GM21390 (cell line): ENCODE measurements around the gene IGFBP5.

ENCODE experiments used
- ATAC-seq: cut with Tn5 transposase; IDR thresholded peaks from one replicate; pipeline ENCODE4 v1.9.1; 2021; ENCODE audit not compliant: unreplicated experiment

Gene IGFBP5

DNA sequence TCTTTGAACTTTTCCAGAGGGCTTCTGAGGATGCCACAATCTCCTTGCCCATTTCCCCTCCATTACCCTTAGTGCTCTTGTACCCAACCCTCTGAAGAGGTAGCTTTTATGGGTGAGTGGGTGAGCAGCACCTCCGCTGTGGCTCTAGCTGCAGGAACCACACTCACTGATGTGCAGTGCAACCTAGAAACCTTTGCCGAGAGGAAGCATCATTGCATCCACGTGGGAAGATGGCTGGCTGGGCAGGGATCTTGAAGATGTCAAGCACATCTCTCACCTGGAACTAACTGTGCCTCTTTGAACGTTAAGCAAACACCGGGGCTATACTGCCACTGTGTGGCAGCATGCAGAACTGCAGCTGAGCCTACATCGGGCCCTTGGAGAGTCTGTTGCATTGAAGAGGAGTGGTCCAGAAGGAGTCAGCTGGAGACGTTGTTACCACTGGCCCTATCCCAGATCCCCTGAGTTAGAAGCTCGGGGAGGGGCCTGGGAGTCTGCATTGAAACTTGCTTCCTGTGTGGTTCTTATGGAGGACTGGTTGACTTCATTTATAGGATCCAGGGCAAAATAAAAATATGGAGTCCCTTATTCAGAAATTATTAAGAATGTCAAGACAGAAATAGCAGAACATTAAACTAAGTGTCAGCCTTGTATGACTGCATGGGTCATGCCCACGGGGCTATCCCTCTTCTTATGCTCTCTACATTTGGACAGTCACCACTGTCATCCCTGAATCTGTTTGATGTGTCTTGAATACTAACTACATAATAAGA lies 28.7 kb downstream of the IGFBP5 start:
- peak; percentile 82 for ATAC-seq

- no peak for ATAC-seq
These were observed 29.6 kb downstream of the IGFBP5 start for GRCh38 chr2:216665717-216666116.

DNA sequence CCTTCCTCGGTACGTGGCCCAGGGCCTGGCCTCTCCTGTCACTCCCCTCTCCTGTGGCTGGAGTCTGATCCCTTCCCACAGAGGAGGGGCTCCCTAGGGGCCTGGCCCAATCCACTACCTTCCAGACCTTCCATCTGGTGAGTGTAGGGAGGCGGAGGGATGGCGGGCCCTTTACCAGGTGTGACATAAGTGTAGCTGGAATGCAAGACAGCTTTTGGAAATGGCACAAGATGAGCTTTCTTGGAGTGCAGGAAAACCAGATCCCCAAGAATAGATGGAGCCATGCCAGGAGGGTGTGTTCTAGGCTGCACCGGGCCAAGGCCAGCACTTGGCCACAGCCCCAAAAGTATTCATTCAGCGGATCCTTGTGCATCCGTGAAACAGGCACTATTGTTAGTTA lies 30.1 kb downstream of the IGFBP5 start:
- ATAC-seq, result no peak

- ATAC-seq, result no peak
These were observed 30.7 kb downstream of the IGFBP5 start for GRCh38 chr2:216664593-216665034.

DNA sequence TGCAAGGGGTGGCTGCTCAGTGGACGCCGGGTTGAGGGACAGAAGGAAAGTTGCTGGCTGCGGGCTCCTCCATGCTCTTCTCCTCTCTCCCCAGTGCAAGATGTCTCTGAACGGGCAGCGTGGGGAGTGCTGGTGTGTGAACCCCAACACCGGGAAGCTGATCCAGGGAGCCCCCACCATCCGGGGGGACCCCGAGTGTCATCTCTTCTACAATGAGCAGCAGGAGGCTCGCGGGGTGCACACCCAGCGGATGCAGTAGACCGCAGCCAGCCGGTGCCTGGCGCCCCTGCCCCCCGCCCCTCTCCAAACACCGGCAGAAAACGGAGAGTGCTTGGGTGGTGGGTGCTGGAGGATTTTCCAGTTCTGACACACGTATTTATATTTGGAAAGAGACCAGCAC lies 31.5 kb downstream of the IGFBP5 start:
- no peak for ATAC-seq

DNA sequence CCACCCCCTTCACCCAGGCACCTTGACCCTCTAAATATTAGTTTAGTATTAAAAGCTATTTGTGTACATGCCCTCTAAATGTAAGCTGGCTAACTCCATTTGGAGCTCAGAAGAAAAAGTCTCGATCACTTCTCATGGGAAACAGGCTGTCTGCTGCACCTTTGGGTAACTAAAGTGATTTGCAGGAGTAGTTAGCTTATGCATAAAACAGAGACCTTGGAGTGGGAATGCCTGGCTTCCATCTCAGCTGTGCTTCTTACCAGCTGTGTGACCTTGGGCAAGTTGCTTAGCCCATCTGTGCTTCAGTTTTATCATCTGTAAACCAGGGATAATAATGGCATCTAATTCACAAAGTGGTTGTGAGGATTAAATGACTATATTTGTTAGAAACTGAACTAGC lies 32.2 kb downstream of the IGFBP5 start:
- ATAC-seq, result no peak

- no peak for ATAC-seq
These were observed 33.5 kb downstream of the IGFBP5 start for GRCh38 chr2:216661639-216662375.

DNA sequence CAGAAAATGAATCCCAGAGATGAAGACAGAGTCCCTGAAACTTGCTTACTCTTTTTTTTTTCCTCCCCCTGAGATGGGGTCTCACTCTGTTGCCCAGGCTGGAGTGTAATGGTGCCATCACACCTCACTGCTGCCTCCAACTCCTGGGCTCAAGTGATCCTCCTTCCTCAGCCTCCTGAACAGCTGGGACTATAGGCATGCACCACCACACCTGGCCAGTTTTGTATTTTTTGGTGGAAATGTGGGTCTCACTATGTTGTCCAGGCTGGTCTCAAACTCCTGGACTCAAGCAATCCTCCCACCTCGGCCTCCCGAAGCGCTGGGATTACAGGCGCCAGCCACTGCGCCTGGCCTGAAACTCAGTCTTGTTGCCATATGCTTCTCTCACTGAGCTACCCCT lies 34.3 kb downstream of the IGFBP5 start:
- ATAC-seq, result no peak

- no peak for ATAC-seq
These were observed 34.9 kb downstream of the IGFBP5 start for GRCh38 chr2:216660496-216660895.

- no peak for ATAC-seq
These were observed 36.1 kb downstream of the IGFBP5 start for GRCh38 chr2:216659276-216659675.

GRCh38 chr2:216658757-216659156 lies 36.6 kb downstream of the IGFBP5 start:
- ATAC-seq, result no peak

DNA sequence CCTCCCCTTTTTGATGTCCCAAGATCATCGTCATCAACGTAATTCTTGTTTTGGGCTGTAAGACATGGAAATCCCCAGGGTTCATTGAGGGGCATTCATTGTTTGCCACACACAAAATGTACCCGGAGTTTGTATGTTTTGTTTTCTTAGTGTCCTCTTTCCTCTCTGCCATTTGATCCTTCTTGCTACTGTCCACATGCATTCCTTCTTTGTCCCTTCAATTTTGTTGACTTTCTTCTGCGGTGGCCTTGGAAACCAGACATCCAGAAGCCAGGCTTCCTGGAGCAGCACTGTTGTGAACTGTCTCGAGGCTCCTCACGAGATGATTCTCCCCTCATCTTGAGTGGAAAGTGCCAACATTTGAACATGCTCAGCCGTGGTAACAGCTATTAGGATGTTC lies 37.4 kb downstream of the IGFBP5 start:
- ATAC-seq, result no peak

DNA sequence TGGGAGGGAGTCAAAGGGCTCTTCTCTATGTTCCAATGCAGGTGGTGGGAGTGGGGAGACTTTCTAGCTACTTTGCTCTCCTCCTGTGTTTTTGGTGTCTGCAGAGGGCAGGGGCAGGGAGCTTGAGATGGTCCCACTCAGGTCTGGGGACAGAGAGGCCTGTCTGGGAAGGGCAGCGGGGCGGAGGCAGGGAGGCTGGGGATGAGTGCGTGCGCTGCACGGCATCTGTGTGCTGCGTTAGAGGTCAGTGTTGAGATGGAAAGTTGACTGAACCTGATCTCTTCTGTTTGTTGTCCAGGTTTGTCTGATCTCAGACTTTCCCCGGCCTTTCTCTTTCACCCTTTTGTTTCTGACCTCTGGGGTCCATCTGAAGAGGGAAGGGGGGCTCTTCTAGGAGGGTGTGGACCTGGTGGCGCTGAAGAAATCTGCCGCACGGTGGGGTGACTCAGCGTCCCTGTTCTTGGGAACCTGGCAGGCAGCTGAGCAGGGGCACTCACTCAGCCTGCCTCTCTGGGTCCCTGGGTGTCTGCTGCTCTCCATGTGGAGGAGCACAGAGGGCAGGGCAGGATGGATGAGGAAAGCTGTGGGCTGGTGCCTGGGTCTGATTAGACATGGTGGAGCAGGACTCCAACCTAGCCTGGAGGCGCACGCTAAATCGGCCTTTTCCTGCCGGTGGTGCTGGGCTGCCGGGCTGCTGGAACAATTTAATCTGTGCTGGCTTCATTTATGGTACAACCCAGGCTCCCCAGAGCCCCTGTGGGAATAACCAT lies 38.1 kb downstream of the IGFBP5 start:
- ATAC-seq, result no peak

GRCh38 chr2:216654528-216655052 lies 40.8 kb downstream of the IGFBP5 start:
- no peak for ATAC-seq

GRCh38 chr2:216653931-216654365 lies 41.4 kb downstream of the IGFBP5 start:
- ATAC-seq, result no peak

DNA sequence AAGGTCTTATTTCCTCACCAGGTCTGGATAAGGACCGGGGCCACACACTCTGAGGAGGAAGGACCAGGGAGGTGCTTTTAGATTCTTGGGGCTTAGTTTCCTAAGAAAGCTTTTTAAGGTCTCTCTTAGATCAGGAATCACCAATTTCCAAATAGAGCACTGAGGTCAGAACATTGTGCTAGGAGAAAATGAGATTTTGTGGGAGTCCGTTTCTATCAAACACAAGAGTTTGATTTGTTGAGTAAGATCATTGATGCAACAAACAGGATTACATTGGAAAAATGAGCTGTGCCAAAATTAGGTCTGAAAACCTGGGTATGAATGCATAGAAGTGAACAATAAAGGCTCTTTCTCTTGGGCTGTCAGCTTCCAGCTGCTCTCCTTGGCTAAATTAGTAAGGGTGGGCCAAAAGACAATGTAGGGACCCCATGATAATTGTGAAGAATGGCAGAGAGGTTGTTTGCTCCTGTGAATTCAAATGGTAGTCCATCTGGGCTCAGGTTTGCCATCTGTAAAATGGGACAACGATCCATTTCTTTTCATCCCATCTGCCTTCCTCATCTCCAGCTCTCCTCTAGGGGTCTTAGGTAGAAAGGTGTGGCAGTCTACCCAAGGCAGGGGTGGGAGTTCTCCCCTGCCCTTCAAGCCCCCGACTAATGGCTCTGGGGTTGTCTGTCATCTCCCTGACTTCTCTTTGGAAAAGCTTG lies 42.1 kb downstream of the IGFBP5 start:
- ATAC-seq, result no peak

DNA sequence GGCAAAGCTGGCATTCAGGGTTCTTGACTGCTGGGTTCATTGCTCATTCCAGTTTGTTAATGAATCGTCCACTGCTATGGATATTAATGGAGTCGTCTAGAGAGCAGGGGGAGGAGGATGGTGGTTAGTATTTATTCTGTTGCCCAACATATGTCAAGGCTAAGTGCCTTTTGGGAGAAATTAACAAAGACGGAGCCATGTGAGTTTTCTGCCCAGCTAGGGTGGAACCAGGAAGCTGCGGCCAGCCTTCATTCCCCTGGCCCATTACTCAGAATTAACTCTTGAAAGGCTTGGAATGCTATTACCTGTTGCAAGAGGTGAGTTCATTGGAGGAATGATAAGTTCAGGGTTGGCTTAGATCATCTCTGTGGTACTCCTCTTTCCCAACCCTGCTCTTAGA lies 42.8 kb downstream of the IGFBP5 start:
- no peak for ATAC-seq

DNA sequence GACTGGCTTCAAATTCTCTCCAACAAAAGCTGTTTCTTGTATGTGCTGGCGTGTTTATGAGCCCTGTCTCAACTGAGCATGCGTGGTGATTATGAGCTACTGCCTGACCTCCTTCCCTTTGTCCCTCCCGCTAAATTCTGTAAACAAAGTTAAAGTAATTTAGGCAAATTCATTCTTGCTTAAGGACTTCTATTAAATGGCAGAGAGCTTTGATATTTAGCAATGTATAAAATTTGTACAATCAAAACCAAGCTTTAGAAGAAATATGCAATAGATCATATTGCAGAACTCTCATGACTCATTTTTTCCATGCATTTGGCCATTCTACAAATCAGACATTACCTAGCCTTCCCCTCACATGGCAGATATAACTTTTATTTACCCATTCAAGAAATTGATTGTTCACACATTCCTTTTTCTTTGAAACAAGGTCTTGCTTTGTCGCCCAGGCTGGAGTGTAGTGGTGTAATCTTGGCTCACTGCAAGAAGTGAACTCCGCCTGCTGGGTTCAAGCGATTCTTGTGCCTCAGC lies 43.9 kb downstream of the IGFBP5 start:
- ATAC-seq, result no peak

DNA sequence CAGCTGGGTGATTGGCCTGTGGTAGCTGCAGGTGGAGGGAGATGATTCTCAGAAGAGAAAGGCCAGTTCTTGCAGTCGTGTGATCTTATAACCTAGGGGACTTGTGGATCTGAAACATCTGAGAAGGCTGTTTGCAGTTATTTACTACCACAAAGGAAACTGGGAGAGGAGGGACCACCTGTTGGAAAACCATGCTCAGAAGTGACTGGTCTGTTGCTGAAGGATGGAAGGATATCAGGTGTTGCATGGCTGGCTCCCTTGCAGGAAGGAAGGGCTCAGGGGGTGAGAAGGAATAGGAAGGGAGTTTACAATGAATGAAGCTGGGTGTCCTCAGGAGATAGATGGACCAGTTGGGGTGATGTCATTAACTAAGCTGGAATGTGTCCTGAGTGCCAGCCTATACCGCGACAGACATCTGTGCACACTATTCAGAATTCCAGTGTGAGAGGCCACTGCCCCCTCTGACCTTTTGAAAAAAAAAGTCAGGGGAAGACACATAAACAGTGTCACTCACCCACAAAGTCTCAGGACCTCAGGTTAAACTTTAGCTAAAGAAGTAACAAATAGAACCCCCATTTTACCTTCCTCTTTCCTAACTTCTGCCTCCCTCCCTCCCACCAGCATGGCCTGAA lies 44.6 kb downstream of the IGFBP5 start:
- ATAC-seq, result no peak

- no peak for ATAC-seq
These were observed 45.8 kb downstream of the IGFBP5 start for GRCh38 chr2:216649574-216649973.
